NCI-H1694 (cell line): ENCODE measurements around the gene MCFD2.
A peak's percentile ranks its signal among the peaks of the same experiment; 100 is the strongest.
"Not testable (repeated sequence)": the region's sequence is repeated elsewhere in the genome, so short reads cannot be mapped to it uniquely, and the experiment has no call there.

Experiments
- DNase-seq: peaks from one replicate; lab custom pipeline; 2025; lab: John Stamatoyannopoulos, UW

Gene MCFD2

GRCh38 chr2:46902465-46902864, 13.1 kb downstream of the MCFD2 start:
- DNase-seq, result no peak

GRCh38 chr2:46901611-46902010, 14.0 kb downstream of the MCFD2 start:
- no peak for DNase-seq

- DNase-seq, result no peak
Observed at GRCh38 chr2:46900381-46900780, 15.2 kb downstream of the MCFD2 start.

GRCh38 chr2:46899053-46899452, 16.6 kb downstream of the MCFD2 start:
- DNase-seq, result no peak

DNA sequence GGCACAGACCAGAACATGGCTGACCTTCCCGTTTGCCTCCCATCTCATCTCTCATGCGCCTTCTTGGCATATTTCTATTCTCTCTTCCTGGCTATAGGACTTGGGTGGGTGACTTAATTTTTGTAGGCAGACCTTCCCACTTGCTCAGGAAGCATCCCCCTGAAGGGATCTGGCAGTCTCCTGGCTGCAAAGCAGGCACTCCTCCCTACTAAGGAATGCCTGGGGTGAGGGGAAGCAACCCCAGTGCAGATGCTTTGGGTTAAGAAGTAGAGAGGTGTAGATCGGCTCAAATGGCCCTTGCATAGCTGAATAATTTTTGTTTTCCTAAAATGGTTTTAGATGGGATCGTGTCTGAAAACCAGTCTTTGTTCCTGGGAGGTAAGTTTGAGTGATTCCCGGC, 17.6 kb downstream of the MCFD2 start:
- no peak for DNase-seq

DNA sequence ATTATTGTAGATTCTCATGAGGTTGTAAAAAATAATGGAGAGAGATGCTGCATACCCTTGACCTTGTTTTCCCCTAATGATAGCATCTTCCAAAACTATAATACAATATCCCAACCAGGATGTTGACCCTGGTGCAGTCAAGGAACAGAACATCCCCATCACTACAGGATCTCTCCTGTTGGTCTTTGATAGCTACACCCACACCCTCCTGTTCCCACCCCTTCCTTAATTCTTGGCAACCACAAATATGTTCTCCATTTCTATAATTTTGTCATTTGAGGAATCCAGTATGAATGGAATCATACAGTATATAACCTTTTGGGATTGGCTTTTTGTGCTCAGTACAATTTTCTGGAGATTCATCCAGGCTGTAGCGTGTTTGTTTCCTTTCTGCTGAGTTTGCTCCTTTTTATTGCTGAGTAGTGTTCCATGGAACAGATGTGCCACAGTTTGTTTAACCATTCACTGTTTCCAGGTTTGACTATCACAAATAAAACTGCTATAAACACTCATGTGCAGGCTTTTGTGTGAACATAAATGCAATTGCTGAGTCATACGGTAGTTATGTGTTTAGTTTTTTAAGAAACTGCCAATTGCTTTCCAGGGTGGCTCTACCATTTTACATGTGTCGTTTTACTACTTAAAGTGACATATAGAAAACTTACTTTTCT, 22.2 kb downstream of the MCFD2 start:
- no peak for DNase-seq

GRCh38 chr2:46891956-46892553, 23.6 kb downstream of the MCFD2 start:
- DNase-seq, result no peak

- DNase-seq, result no peak
Observed at GRCh38 chr2:46888421-46888952, 27.1 kb downstream of the MCFD2 start.

DNA sequence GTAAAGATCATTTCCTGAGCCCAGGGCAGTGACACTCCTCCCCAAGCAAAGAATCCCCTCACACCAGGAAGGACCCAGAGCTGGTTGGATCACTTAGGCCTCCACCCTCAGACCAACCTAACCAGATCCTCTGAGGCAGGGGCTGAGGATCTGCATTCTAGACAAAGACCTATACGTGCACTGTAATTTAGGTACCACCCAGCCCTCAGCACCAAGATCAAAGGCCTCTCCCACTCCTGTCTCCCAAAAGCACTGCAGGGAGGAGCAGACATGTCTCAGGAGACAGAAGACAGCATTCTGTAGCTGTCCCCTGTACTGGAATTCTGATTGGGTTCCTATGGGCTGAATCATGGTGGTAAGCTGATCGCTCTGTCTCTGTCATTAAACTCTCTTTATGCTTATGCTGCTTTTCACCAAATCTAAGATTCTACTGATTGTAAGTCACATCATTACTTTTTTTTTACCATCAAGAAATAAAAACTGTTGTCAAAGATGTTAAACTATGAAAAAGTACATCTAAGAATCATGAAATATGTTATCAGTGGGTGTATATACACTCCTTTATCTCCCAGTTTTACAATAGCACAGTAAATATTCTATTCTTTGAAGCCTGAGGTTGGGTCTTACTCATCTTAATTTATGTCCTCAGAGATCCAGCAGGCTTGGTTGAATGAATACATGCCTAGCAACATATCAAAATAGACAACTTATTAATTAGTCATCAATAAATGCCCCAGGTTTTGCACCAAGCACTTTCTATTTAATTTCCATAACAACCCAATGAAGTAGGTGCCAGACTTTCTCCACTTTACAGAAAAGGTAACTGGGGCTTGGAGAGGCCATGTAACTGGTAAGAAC, 28.3 kb downstream of the MCFD2 start:
- no peak for DNase-seq

GRCh38 chr2:46886268-46887027, 29.2 kb downstream of the MCFD2 start:
- no peak for DNase-seq

GRCh38 chr2:46885376-46885775, 30.2 kb downstream of the MCFD2 start:
- DNase-seq, result no peak

- DNase-seq, result no peak
Observed at GRCh38 chr2:46879511-46879910, 36.1 kb downstream of the MCFD2 start.

GRCh38 chr2:46878886-46879285, 36.7 kb downstream of the MCFD2 start:
- DNase-seq, result no peak

DNA sequence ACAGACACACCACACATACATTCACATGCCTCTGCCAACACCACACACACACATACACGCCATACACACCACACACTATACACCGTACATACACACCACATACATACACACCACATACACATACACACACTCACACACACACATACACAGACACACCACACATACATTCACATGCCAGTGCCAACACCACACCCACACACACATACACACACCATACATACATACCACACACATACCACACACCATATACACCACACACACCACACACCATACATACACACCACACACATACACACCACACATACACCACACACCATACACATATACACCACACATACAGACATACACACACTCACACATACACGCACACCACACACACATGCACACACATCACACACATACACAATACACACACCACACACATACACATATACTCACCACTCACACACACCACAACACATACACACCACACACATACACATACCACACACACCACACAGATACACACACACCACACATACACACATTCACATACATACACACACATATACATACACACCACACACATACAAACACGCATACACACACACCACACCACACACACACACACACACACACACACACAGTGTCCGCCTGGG, 37.2 kb downstream of the MCFD2 start:
- no peak for DNase-seq

DNA sequence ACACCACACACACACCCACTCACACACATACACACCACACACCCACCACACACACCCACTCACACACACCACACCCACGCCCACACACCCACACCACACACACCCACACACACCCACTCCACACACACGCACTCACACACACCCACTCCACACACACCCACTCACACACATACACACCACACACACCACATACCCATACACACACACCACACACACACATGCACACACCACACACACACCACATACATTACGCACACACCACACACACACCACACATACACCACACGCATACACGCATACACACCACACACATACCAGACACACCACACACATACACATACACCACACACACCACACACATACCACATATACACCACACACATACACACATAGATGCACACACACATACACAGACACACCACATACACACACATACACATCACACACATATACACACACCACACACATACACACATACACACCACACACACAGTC, 37.9 kb downstream of the MCFD2 start:
- DNase-seq, result no peak

- peak; percentile 69 for DNase-seq
Observed at GRCh38 chr2:46876741-46877384, 38.7 kb downstream of the MCFD2 start.

DNA sequence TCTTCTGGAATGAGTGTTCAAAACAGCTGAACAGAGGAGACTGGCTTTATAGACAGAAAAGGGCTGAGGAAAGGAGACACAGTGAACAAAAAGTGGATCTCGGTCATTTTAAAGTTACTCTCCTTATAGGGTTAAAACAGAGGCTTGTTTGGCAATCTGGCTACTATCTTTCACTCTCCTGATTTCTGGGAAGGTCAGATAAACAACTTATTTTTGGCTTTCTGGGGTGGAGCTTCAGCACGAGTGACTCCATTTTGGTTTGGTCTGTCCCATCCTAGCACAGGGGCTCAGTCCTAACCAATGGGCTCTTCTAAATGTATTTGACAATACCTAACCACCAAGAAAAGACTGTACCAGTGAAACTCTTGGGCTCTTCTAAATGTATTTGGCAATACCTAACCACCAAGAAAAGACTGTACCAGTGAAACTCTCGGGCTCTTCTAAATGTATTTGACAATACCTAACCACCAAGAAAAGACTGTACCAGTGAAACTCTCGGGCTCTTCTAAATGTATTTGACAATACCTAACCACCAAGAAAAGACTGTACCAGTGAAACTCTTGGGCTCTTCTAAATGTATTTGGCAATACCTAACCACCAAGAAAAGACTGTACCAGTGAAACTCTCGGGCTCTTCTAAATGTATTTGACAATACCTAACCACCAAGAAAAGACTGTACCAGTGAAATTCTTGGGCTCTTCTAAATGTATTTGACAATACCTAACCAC, 39.5 kb downstream of the MCFD2 start:
- not testable (repeated sequence) for DNase-seq

DNA sequence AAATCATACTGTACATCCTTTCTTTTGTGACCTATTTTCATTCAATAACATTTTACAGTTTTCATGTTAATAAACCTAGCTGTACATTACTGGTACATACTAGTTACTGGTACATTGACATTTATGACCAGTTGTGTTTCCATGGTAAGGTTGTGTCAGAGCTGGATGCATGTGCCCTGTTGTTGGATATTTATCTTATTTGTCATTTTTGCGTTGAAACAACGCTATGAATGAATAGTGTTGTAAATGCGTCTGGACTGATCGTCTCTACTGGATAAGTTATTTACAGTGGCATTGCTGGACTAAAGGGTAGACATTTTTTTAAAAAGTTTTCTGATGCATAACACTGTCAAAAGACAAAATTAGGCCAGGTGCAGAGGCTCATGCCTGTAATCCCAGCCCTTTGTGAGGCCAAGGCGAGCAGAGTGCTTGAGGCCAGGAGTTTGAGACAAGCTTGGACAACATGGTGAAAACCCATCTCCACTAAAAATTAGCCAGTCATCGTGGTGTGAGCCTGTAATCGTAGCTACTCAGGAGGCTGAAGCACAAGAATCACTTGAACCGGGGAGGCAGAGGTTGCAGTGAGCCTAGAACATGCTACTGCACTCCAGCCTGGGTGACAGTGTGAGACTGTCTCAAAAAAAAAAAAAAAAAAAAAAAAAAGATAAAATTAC, 40.2 kb downstream of the MCFD2 start:
- DNase-seq, result no peak

- DNase-seq, result no peak
Observed at GRCh38 chr2:46874236-46874929, 41.2 kb downstream of the MCFD2 start.
